Stimulated activated CD4-positive, alpha-beta T cell treated with anti-CD3 and anti-CD28 coated beads, Interleukin-1b, Interleukin-23, amount 100 ng/mL, for 24 hours (primary cell): ENCODE data around the gene RNASE9.
"Not testable (repeated sequence)": the region's sequence is repeated elsewhere in the genome, so short reads cannot be mapped to it uniquely, and the experiment has no call there.

ENCODE experiments used
- DNase-seq, 4 experiments: peaks; one replicate each; pipeline ENCODE4 v3.0.0-alpha.2; 2020; ENCODE audit warnings: low read depth in 4 of 4, low spot score in 1 of 4

The RNASE9 gene

GRCh38 chr14:20560961-20561360 is at the start of gene RNASE9:
TSS of gene RNASE9 (minus strand) at chr14:20561047.
- no peak for DNase-seq

- DNase-seq, result peak in 3 of 4 experiments; percentile 69 to 78 (median 70)
These were observed 49.3 kb upstream of the RNASE9 start for GRCh38 chr14:20610002-20610765.

- DNase-seq, result no peak
These were observed 48.6 kb upstream of the RNASE9 start for GRCh38 chr14:20609215-20610001.

- DNase-seq, result no peak
These were observed 47.7 kb upstream of the RNASE9 start for GRCh38 chr14:20608383-20609110.

- DNase-seq, result no peak
These were observed 46.8 kb upstream of the RNASE9 start for GRCh38 chr14:20607617-20608016.

GRCh38 chr14:20606902-20607242 is 46.0 kb upstream of the RNASE9 start:
- no peak for DNase-seq

- DNase-seq, result no peak
These were observed 45.5 kb upstream of the RNASE9 start for GRCh38 chr14:20606190-20606901.

GRCh38 chr14:20603813-20604690 is 43.2 kb upstream of the RNASE9 start:
- DNase-seq, result no peak

GRCh38 chr14:20602583-20602982 is 41.7 kb upstream of the RNASE9 start:
- no peak for DNase-seq

- DNase-seq, result no peak
These were observed 40.7 kb upstream of the RNASE9 start for GRCh38 chr14:20601522-20601921.

GRCh38 chr14:20597108-20597507 is 36.3 kb upstream of the RNASE9 start:
- no peak for DNase-seq

- DNase-seq, result not testable (repeated sequence)
These were observed 34.9 kb upstream of the RNASE9 start for GRCh38 chr14:20595726-20596125.

GRCh38 chr14:20592574-20592973 is 31.7 kb upstream of the RNASE9 start:
- DNase-seq, result no peak

- no peak for DNase-seq
These were observed 30.4 kb upstream of the RNASE9 start, which contains the start of gene RNASE12 for GRCh38 chr14:20591235-20591634. TSS of gene RNASE12 (minus strand) at chr14:20591376. CDS start at chr14:20590723, 653 bp downstream.

- no peak for DNase-seq
These were observed 26.8 kb upstream of the RNASE9 start, which contains the start of gene RNASE11 for GRCh38 chr14:20587489-20588154. TSS of gene RNASE11 (minus strand) at chr14:20588001.

- no peak for DNase-seq
These were observed 23.1 kb upstream of the RNASE9 start for GRCh38 chr14:20583908-20584307.

- no peak for DNase-seq
These were observed 22.3 kb upstream of the RNASE9 start for GRCh38 chr14:20583142-20583541.

- no peak for DNase-seq
These were observed 19.4 kb upstream of the RNASE9 start for GRCh38 chr14:20580242-20580641.

GRCh38 chr14:20578784-20579502 is 18.1 kb upstream of the RNASE9 start:
- DNase-seq, result no peak
